Ishikawa (cell line): ENCODE data around the gene MYO15A.

Source experiments
- CEBPB ChIP-seq: IDR thresholded peaks from 2 replicates; pipeline ENCODE4 v1.6.1; 2012
- CREB1 ChIP-seq: IDR thresholded peaks from 2 replicates; pipeline ENCODE4 v1.6.1; 2012; ENCODE audit warnings: low read depth
- EGR1 ChIP-seq: IDR thresholded peaks from 2 replicates; pipeline ENCODE4 v1.6.1; 2012
- EP300 ChIP-seq: IDR thresholded peaks from 2 replicates; pipeline ENCODE4 v1.6.1; 2012; ENCODE audit warnings: borderline replicate concordance
- FOXM1 ChIP-seq: IDR thresholded peaks from 2 replicates; pipeline ENCODE4 v1.6.1; 2012; ENCODE audit warnings: low read depth, borderline replicate concordance
- MAX ChIP-seq: IDR thresholded peaks from 2 replicates; pipeline ENCODE4 v1.6.1; 2012
- NFIC ChIP-seq: IDR thresholded peaks from 2 replicates; pipeline ENCODE4 v1.6.1; 2012
- RAD21 ChIP-seq: IDR thresholded peaks from 2 replicates; pipeline ENCODE4 v1.6.1; 2012; ENCODE audit warnings: low read depth
- REST ChIP-seq: IDR thresholded peaks from 2 replicates; pipeline ENCODE4 v1.6.1; 2012; ENCODE audit warnings: low read depth, mild to moderate bottlenecking
- TAF1 ChIP-seq: IDR thresholded peaks from 2 replicates; pipeline ENCODE4 v1.6.1; 2012; ENCODE audit warnings: low read depth, mild to moderate bottlenecking
- TCF12 ChIP-seq: IDR thresholded peaks from 2 replicates; pipeline ENCODE4 v1.6.1; 2012; ENCODE audit warnings: low read depth
- TEAD4 ChIP-seq: IDR thresholded peaks from 2 replicates; pipeline ENCODE4 v1.6.1; 2012
- USF1 ChIP-seq: IDR thresholded peaks from 2 replicates; pipeline ENCODE4 v1.6.1; 2012
- YY1 ChIP-seq: IDR thresholded peaks from 2 replicates; pipeline ENCODE4 v1.6.1; 2012; ENCODE audit warnings: low read depth
- ZBTB7A ChIP-seq: IDR thresholded peaks from 2 replicates; pipeline ENCODE4 v1.6.1; 2012; ENCODE audit warnings: low read depth

MYO15A gene

GRCh38 chr17:18109935-18110485, 1.5 kb downstream of the MYO15A start:
- TF ChIP-seq CREB1 (no peak), NFIC (no peak), REST (no peak), YY1 (no peak), EGR1 (no peak), FOXM1 (no peak), ZBTB7A (no peak), TAF1 (no peak), MAX (no peak), TEAD4 (no peak), EP300 (no peak), CEBPB (no peak), TCF12 (no peak), RAD21 (no peak), USF1 (no peak)

- no peak for TF ChIP-seq CEBPB
These were observed 2.1 kb downstream of the MYO15A start for GRCh38 chr17:18110636-18111145.

- no peak for TF ChIP-seq CREB1
- TF ChIP-seq FOXM1: no peak
- TF ChIP-seq USF1: no peak
- TF ChIP-seq NFIC: no peak
- TF ChIP-seq TCF12: no peak
- TF ChIP-seq CEBPB: no peak
- no peak for TF ChIP-seq REST
- no peak for TF ChIP-seq YY1
- no peak for TF ChIP-seq TEAD4
- no peak for TF ChIP-seq RAD21
These were observed 2.9 kb downstream of the MYO15A start for GRCh38 chr17:18111330-18111971.

- TF ChIP-seq NFIC (no peak), CEBPB (no peak), RAD21 (no peak), FOXM1 (no peak), YY1 (no peak), TEAD4 (no peak), EGR1 (no peak)
These were observed 7.0 kb downstream of the MYO15A start for GRCh38 chr17:18115517-18115916.

GRCh38 chr17:18116078-18116477, 7.5 kb downstream of the MYO15A start:
- no peak for TF ChIP-seq YY1

- TF ChIP-seq TCF12: no peak
- no peak for TF ChIP-seq REST
- no peak for TF ChIP-seq MAX
These were observed 9.0 kb downstream of the MYO15A start for GRCh38 chr17:18117533-18117932.
